K562 (cell line): ENCODE measurements around the gene TMX4. TPM values are rescaled to one million over a fixed set of nuclear protein-coding genes. Genes with fewer than 3 reads are reported as not detected.

Experiments used
- ATAC-seq: fragments of 200-7000 bp; cut with Tn5 transposase; 3 replicates; pipeline ENCODE4 v1.9.1; 2020; ENCODE audit warnings: moderate library complexity
- BruUV-seq: library from RNA; stranded (reverse); fragments of 400-500 nt; replicated peaks from 2 replicates; lab custom pipeline; 2021; lab: Mats Ljungman, UMichigan
- CTCF ChIA-PET: fragments of 300-600 bp; formaldehyde crosslinking; extraction: SDS; loops from one replicate; lab custom pipeline; 2021; ENCODE audit warnings: low intra/inter-chr PET ratio; lab: Yijun Ruan, JAX
- POLR2A ChIA-PET: fragments of 300-600, 350-650 bp; sonication (Branson Sonifier 250); formaldehyde crosslinking; extraction: SDS; loops from one replicate; lab custom pipeline; 2021; ENCODE audit warnings: antibody characterized with exemption, inconsistent platforms; lab: Yijun Ruan, JAX
- DNase-seq, 4 experiments: peaks; one replicate each; pipeline versions ENCODE4 v3.0.0 to v3.0.0-alpha.2; 2011 to 2018; ENCODE audit warnings: low spot score in 3 of 4, mixed read lengths in 3 of 4; ENCODE audit errors: extremely low read depth in 1 of 4
- FAIRE-seq: peaks from 2 replicates; lab custom pipeline; 2011; peaks lifted over from hg19 to GRCh38; lab: Jason Lieb, UNC
- H2AFZ ChIP-seq: 2 replicates; pipeline ENCODE4 v1.6.0; 2011; ENCODE audit warnings: low read depth, low read length, control low read depth, inconsistent platforms
- H3K27ac ChIP-seq: fragments of 200-600 bp; 3 replicates; pipeline ENCODE4 v1.8.0; 2011; ENCODE audit warnings: low read depth, mild to moderate bottlenecking, control low read depth, inconsistent platforms, low read length, moderate library complexity, mixed read lengths; ENCODE audit errors: extremely low read depth
- H3K27me3 ChIP-seq, 2 experiments: fragments of 300-600 bp in 1 of 2; 2 replicates in 1 of 2; 3 replicates in 1 of 2; pipeline versions ENCODE4 v1.6.0 to v1.8.0; 2011; ENCODE audit warnings: inconsistent platforms in 2 of 2, low read length in 2 of 2, mild to moderate bottlenecking in 1 of 2, mixed read lengths in 1 of 2, moderate library complexity in 1 of 2; ENCODE audit not compliant: control insufficient read depth in 2 of 2, insufficient read depth in 2 of 2
- H3K36me3 ChIP-seq: fragments of 300-600 bp; 3 replicates; pipeline ENCODE4 v1.8.0; 2011; ENCODE audit warnings: mild to moderate bottlenecking, low read length, inconsistent platforms; ENCODE audit not compliant: control insufficient read depth, insufficient read depth
- H3K4me1 ChIP-seq, 2 experiments: fragments of 200-600 bp in 1 of 2; replicated peaks in 1 of 2; 2 replicates in 1 of 2; 3 replicates in 1 of 2; pipeline versions ENCODE4 v1.5.1 to v1.8.0; 2011; ENCODE audit warnings: inconsistent platforms in 2 of 2, low read length in 2 of 2, mild to moderate bottlenecking in 1 of 2, mixed read lengths in 1 of 2, moderate library complexity in 1 of 2; ENCODE audit not compliant: control insufficient read depth in 2 of 2, insufficient read depth in 2 of 2
- H3K4me2 ChIP-seq: 2 replicates; pipeline ENCODE4 v1.6.1; 2011; ENCODE audit warnings: low read length, control low read depth, inconsistent platforms, mixed read lengths; ENCODE audit not compliant: insufficient read depth
- H3K4me3 ChIP-seq: fragments of 200-600 bp; sonication (generic), shearing (Covaris generic); 2 replicates; pipeline ENCODE4 v1.5.1; 2016; ENCODE audit warnings: control low read depth, inconsistent platforms
- H3K79me2 ChIP-seq: fragments of 200-600 bp; 3 replicates; pipeline ENCODE4 v1.8.0; 2011; ENCODE audit warnings: low read length, inconsistent platforms; ENCODE audit not compliant: control insufficient read depth, insufficient read depth
- H3K9ac ChIP-seq, 2 experiments: 2 replicates each; pipeline versions ENCODE4 v1.6.0 to v1.6.1; 2011; ENCODE audit warnings: low read depth in 2 of 2, low read length in 2 of 2, control low read depth in 1 of 2, inconsistent platforms in 1 of 2, mild to moderate bottlenecking in 1 of 2, mixed read lengths in 1 of 2; ENCODE audit not compliant: insufficient read depth in 1 of 2
- H3K9me1 ChIP-seq: one replicate; pipeline ENCODE4 v1.6.0; 2011; ENCODE audit warnings: inconsistent platforms, mild to moderate bottlenecking, low read length, moderate library complexity; ENCODE audit not compliant: control insufficient read depth, insufficient read depth
- H3K9me3 ChIP-seq: replicated peaks from 2 replicates; pipeline ENCODE4 v1.5.1; 2011; ENCODE audit warnings: low read depth, low read length, inconsistent platforms; ENCODE audit not compliant: control insufficient read depth, insufficient read depth
- H4K20me1 ChIP-seq: replicated peaks from 2 replicates; pipeline ENCODE4 v1.6.1; 2011; ENCODE audit warnings: low read length, inconsistent platforms, mixed read lengths; ENCODE audit not compliant: control insufficient read depth, insufficient read depth
- ARID1B ChIP-seq: fragments of 450-650 bp; IDR thresholded peaks from 2 replicates; pipeline ENCODE4 v1.6.1; 2016; ENCODE audit warnings: antibody characterized with exemption, mild to moderate bottlenecking, inconsistent platforms
- HMG20B ChIP-seq: fragments of 250-450 bp; sonication (Bioruptor Pico); IDR thresholded peaks from 2 replicates; pipeline ENCODE4 v1.5.0; 2021; ENCODE audit warnings: mild to moderate bottlenecking
- NFXL1 ChIP-seq: fragments of 450-650 bp; formaldehyde crosslinking; IDR thresholded peaks from 2 replicates; pipeline ENCODE4 v1.4.0; 2021; ENCODE audit warnings: mild to moderate bottlenecking
- SREBF1 ChIP-seq: fragments of 150-350 bp; IDR thresholded peaks from 2 replicates; pipeline ENCODE4 v1.6.1; 2014; ENCODE audit warnings: antibody characterized with exemption, low read depth, low read length, borderline replicate concordance
- VEZF1 ChIP-seq: fragments of 200-800 bp; sonication (Bioruptor generic); IDR thresholded peaks from 2 replicates; pipeline ENCODE4 v1.6.1; 2017; ENCODE audit warnings: missing genetic modification characterization, missing compliant biosample characterization
- ZKSCAN8 ChIP-seq: fragments of 200-800 bp; sonication (Bioruptor generic); IDR thresholded peaks from 2 replicates; pipeline ENCODE4 v1.6.1; 2016; ENCODE audit warnings: missing genetic modification characterization, missing compliant biosample characterization
- ZNF444 ChIP-seq: fragments of 250-450 bp; sonication (Bioruptor Pico); IDR thresholded peaks from 2 replicates; pipeline ENCODE4 v1.4.0; 2020; ENCODE audit warnings: mild to moderate bottlenecking, moderate library complexity
- WGBS: fragments of 100-300 bp; shearing (Covaris generic); methylation state at CpG from one replicate; pipeline ENCODE4 v1.1.6; 2016; ENCODE audit warnings: low coverage, mixed read lengths; ENCODE audit not compliant: insufficient coverage; ENCODE audit errors: missing lambda C conversion rate; 5-methylcytosine and 5-hydroxymethylcytosine counted together
- in situ Hi-C: fragments of 300-500 bp; cut with MboI; formaldehyde crosslinking; loops from 4 replicates; pipeline ENCODE4 v1.15.0; 2018; ENCODE audit warnings: inconsistent platforms, mixed read lengths
- intact Hi-C: fragments of 100-400 bp; cut with micrococcal nuclease; formaldehyde crosslinking; loops from 2 replicates; pipeline ENCODE4 v1.14.2; 2022
- polyA plus RNA-seq, 8 experiments: library from polyadenylated mRNA; depleted of rRNA in 4 of 8; stranded (reverse) in 5 of 8; unstranded in 3 of 8; fragments of >200 nt; fragmentation: Nextera tagmentation in 2 of 8; fragmentation: Illumina TruSeq in 1 of 8; extraction: Ambion mirVana in 2 of 8; extraction: Trizol in 1 of 8; gene quantifications; 2 replicates each; pipeline versions ENCODE4 v1.2.1 to v1.2.3, GENCODE V29; 2011 to 2014; ENCODE audit warnings: inconsistent platforms in 1 of 8, missing spikeins in 1 of 8
- total RNA-seq, 7 experiments: library from RNA; depleted of rRNA in 6 of 7; stranded (reverse); fragments of >200 nt in 6 of 7; fragmentation: Illumina TruSeq in 2 of 7; extraction: Trizol in 2 of 7; gene quantifications; 2 replicates each; pipeline versions ENCODE4 v1.2.1 to v1.2.3, GENCODE V29; 2011 to 2021; ENCODE audit warnings: low replicate concordance in 1 of 7
- TF ChIP-seq, protein P1 (sequence below), 3 experiments: IDR thresholded peaks in 2 of 3; conservative IDR thresholded peaks in 1 of 3; 2 replicates each; pipeline ENCODE4 v1.5.1; 2011 to 2012; ENCODE audit warnings: low read length in 3 of 3, mild to moderate bottlenecking in 3 of 3, control low read depth in 2 of 3, improper control_type of control experiment in 1 of 3, inconsistent platforms in 1 of 3, low read depth in 1 of 3, mixed read lengths in 1 of 3, moderate library complexity in 1 of 3; ENCODE audit not compliant: insufficient read depth in 2 of 3

Gene TMX4
- total and polyA plus RNA-seq, 9 of the 15 experiments (the other 6 are each of a cell fraction or from before 2014, with no cell fraction given): 4.4 to 19.3 (median 10.8) TPM

GRCh38 chr20:7971536-7972280, 47.9 kb downstream of the TMX4 start:
- H3K27ac ChIP-seq: no peak overlapping the region
- H3K27me3 ChIP-seq: no peaks in the 10 kb centered on the region
- ATAC-seq (no peak), DNase-seq (no peak), FAIRE-seq (no peak)
- intact Hi-C loops (no loop called here), in situ Hi-C loops (no loop called here)
- H2AFZ ChIP-seq: no peak overlapping the region
- WGBS: 0% methylated on average over 2 of the region's 2 CpGs
- BruUV-seq: no TSS peak
- TF ChIP-seq HMG20B: no peak
- no peak for TF ChIP-seq ARID1B
- no peak for TF ChIP-seq VEZF1 (CRISPR knock-in tag)
- no peak for TF ChIP-seq ZNF444 (CRISPR knock-in tag)
- no peak for TF ChIP-seq ZKSCAN8
- TF ChIP-seq NFXL1 (CRISPR knock-in tag): no peak
- TF ChIP-seq, protein P1, sequence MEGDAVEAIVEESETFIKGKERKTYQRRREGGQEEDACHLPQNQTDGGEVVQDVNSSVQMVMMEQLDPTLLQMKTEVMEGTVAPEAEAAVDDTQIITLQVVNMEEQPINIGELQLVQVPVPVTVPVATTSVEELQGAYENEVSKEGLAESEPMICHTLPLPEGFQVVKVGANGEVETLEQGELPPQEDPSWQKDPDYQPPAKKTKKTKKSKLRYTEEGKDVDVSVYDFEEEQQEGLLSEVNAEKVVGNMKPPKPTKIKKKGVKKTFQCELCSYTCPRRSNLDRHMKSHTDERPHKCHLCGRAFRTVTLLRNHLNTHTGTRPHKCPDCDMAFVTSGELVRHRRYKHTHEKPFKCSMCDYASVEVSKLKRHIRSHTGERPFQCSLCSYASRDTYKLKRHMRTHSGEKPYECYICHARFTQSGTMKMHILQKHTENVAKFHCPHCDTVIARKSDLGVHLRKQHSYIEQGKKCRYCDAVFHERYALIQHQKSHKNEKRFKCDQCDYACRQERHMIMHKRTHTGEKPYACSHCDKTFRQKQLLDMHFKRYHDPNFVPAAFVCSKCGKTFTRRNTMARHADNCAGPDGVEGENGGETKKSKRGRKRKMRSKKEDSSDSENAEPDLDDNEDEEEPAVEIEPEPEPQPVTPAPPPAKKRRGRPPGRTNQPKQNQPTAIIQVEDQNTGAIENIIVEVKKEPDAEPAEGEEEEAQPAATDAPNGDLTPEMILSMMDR (IDR thresholded peaks at IDR 0.05 in 2 of 3, conservative IDR thresholded peaks at IDR 0.05 in 1 of 3; ENCODE audit: insufficient read depth in 2 of 3, low read depth in 1 of 3, low read length in 3 of 3): no peak
- TF ChIP-seq SREBF1: no peak
- no peak overlapping the region for H3K4me2 ChIP-seq
- no peaks in the 10 kb centered on the region for H3K9me1 ChIP-seq
- no peaks in the 10 kb centered on the region for H3K79me2 ChIP-seq
- POLR2A ChIA-PET: no interaction called here
- H3K9ac ChIP-seq: no peak overlapping the region
- no peaks in the 10 kb centered on the region for H4K20me1 ChIP-seq
- no peaks in the 10 kb centered on the region for H3K36me3 ChIP-seq
- CTCF ChIA-PET: no interaction called here
- H3K4me1 ChIP-seq: no peaks in the 10 kb centered on the region
- no peaks in the 10 kb centered on the region for H3K9me3 ChIP-seq
- H3K4me3 ChIP-seq: no peak overlapping the region
